Inferior parietal cortex (tissue), 1 donor: ENCODE measurements around the gene GRID2.

Experiments used
- DNase-seq: peaks from one replicate; pipeline ENCODE4 v3.0.0-alpha.2; 2016; ENCODE audit errors: extremely low spot score

Gene GRID2

DNA sequence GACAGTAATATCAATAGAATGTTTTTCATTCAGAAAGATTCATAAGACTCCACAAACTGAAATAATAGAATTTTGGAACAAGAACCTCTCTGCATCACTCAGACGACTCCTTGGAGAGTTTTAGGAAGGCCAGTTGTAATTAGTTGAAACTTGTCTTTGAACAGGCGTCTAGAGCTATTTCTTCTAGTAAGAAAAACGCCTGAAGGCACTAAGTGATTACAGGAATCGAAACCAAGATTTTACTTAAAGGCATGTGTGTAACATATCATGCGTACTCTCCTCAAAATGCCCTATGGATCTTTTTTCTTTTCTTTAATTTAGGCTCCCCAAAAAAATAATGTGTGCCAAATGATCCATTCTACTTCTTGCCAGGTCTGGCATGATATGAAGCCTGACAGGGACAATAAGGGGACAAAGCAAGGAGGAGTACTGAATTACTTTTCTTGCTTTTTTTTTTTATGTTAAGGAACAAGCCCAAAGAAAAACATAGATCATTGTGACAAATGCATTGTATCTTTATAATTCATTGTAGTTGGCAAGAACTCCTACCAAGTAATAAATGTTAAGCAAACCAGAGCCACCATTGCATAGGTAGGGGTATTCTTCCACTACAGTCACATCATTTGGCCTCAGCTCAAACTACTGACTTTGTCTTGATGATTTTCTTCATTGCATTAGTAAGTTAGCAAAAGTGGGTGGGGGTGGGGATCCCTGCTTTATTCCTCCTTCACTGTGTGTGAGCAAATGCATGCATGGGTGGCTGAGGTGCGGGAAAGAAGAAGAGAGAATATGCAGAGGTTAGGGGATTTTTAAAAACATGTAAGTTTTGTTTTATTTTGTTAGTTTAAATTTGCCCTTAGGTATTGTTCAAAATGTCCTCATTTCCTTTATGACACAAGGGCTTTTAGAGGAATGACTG, 1444.9 kb downstream of the GRID2 start:
- no peak for DNase-seq

DNA sequence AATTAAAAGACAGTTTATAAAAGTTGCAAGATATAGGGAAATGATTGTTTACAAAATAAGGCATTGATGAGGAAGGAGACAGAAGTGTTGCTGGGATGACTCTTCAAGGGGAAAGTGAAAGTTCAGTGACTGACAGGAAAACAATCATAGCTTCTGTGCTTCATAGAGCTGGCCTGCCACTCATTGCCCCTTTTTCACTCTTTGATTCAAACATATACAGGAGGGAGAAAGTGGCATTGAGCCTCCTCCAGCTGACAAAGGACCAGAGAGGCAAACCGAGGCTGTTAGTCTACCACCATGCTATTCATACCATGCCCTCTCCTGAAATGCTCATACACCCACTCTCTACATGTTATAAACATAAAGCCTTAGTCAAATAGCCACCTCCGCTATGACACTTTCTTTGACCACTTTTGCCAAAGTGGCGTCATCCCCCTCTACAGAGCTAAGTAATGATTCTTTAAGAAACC, 1445.6 kb downstream of the GRID2 start:
- DNase-seq = no peak

DNA sequence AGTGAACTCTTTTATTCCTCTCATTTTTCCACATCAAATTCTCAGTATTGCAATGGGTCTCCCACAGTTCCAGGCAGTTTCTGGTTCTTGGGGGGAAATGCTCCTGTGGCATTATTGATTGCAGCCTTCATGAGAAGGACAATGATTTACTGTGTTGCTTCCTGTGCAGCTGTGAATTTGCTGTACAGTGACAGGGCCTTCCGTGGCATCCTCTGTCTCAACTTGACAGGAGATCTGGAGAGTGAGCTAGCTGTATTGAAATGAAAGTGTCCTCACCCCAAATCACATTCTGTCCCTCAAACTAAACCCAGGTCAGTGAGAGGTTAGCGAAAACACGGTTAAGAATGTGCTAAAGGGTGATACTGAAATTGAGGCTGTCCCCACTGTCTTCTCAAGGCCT, 1447.6 kb downstream of the GRID2 start:
- no peak for DNase-seq

GRCh38 chr4:93756101-93756500, 1452.3 kb downstream of the GRID2 start:
- no peak for DNase-seq

DNA sequence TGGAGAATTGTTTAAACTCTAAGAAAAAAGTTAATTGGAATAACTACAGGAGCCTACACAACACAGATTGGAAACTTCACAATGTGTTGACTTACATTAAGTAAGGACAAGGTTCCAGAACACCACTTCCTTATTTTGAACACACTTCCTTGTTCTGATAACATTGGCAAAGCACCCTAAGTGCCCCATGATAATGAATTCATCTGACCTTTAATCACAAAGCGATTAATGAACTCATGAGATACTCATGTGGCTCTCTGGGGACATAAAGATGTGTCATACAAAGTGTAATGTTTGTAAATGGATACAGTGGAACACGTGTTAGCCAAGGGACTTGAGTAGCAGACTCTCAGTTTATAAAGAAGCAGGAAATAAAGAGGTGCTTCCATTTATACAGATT, 1455.7 kb downstream of the GRID2 start:
- no peak for DNase-seq

DNA sequence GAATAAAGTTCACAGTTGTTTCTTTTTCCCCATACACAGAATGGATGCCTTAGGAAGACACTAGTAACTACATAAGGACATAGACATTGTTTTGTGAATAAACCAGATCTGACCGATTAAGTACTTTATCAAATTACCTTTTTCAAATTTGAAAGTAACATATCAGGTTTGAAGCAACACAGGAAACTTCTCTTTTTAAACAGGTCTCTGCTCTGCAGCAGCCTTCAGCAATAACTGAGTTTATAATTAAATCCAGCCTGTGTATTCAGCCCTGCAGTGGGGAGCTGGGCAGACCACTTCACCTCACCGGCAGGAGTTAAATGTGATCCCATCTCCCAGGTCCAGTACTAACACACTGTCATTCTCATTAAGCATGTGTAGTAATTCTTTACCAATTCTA, 1456.5 kb downstream of the GRID2 start:
- DNase-seq = no peak

- DNase-seq = no peak
Observed at GRCh38 chr4:93761286-93761685, 1457.5 kb downstream of the GRID2 start.

GRCh38 chr4:93764639-93765246, 1461.0 kb downstream of the GRID2 start:
- DNase-seq = peak; percentile 86

DNA sequence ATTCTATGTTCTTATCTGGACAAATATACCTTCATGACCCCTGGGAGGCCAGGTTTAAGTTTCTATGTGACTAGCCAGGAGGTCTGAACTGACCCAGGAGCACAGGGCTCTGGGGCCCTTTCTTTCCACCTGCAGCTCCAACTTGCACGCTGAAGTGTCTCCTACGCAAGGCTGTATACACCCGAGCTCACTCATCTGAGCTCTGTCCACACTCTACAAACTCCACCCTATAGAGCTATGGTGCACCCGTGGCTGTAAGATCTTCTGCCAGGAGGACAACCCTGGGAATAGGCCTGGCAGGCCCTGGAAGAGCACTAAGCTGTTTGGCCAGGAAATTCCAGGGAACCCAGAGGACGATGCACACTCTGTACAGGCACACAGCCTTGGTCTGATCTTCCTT, 1464.2 kb downstream of the GRID2 start:
- no peak for DNase-seq

DNA sequence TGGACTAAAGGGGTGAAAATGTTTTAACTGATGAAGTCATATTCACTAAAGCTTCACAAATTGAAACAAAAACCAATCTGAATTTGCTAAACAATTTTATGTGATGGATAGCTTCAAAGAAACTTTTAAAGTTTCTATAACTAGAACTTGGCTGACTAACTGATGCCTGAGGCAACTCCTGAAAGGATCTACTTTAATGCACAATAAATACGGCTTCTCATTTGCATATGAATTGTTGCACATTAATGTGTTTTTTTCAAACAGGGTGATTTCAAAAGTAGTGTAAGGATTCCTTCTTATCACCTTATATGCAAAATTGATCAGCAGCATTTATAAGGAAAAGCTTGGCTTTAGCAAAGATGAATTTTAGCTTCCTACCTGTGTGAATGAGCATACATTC, 1466.4 kb downstream of the GRID2 start:
- no peak for DNase-seq

DNA sequence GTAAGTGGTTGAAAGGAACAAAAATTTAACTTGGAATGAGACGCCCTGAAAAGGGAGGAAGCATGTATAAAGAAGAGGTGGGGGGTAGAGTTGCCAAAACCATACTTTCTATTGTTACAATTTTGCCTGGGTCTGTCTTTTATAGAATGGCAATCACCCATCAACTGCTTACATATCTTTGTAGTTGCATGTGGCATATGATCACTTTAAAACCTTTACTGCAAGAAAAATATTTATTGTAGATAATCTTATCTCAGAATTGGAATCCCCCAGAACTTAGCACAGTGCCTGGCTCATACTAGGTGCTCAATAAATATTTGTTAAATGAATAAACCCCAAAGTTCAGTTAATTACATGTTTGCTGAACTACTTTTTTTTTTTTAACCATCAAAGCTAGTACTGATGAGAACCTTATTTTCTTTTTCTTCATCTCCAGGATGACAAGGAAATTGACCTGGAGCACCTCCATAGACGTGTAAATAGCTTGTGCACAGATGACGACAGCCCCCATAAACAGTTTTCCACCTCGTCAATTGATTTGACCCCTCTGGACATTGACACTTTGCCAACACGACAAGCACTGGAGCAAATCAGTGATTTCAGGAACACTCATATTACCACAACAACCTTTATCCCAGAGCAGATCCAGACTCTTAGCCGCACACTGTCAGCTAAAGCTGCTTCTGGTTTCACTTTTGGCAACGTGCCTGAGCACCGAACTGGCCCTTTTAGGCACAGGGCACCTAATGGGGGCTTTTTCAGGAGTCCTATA, 1468.1 kb downstream of the GRID2 start:
- DNase-seq = no peak

DNA sequence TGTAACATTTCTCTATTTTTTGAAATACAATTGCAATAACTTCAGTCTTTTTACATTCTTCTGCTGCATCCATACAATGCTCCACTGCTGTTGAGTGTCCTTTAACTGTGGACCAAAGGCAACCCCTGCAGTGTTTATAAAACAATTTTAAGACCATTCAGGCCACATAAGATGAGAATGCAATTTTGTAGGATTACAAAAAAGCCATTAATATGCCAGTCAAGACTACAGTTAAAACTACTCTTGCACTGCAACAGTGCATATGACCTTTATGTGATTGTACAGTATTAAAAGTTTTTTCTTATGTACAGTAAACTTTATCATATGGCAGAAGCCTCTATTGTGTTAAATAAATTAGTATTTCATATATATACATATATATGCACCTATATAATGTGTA, 1469.1 kb downstream of the GRID2 start:
- DNase-seq = no peak

DNA sequence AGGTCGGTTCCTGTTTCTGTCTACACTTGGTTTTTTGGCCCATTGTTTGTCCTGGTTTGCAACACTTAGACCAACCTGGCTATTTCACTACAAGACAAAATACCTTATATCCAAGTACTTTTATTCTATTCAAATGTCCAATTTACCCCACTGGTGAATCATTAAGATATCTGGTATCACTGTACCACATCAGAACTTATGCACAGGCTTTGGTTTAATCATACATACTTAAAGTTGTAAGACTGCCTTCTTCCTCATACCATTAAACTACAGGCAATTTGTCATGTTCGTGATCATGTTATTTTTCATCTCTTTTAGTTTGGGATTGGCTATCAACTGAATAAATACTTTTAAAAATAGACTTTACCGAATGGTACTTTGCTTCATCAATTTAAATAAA, 1471.8 kb downstream of the GRID2 start:
- no peak for DNase-seq

- no peak for DNase-seq
Observed at GRCh38 chr4:93776386-93777080, 1472.8 kb downstream of the GRID2 start.

DNA sequence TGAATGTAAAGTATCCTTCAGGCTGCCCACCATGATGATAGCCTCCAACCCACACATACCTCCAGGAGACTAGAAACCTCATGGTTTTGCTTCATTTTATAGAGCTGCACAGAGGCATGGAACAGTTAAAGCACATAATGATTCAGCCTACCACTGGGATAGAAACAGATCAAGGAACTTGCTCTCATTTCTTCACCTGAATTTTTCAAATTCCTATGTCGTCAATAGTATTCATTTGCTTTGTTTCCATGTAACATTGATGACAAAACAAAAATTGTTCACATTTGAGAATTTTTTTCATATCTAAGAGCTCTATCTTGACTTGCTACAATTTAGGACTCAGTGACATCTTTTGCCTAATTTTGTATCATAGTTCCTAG, 1473.3 kb downstream of the GRID2 start:
- DNase-seq = no peak

DNA sequence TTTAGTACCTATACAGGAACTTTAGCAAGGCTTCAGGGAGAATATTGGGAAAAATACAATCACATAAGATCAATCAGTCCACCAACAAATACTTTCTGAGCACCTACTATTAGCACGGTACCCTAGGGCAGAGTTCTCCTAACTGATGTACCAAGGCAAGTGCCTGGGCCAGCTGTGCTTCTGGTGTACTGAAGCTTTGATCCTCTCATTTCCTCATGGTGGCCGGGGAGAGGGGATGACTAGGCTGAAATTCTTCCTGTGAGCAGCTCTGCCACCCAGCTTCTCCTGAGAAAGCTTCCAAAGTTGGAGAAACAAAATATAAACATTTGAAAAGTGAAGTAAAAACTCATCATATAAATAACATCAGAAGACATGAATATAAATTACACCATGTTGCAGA, 1475.5 kb downstream of the GRID2 start:
- DNase-seq = no peak

- no peak for DNase-seq
Observed at GRCh38 chr4:93780080-93780479, 1476.3 kb downstream of the GRID2 start.

DNA sequence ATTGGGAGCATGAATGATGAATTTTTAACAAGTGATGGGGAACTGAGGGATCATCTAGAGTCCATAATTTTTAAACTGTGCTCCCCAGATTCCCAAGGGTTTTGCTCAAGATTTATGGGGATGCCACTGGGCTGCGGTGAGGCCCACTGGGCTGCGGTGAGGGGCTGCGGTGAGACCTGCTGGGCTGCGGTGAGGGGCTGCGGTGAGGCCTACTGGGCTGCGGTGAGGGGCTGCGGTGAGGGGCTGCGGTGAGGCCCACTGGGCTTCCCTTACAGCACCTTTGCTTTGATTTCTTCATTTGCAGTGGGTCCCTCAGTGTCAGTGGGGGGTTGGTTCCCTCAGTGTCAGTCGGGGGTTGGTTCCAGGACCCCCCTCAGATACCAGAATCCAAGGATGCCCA, 1477.4 kb downstream of the GRID2 start:
- no peak for DNase-seq

GRCh38 chr4:93786149-93786548, 1482.4 kb downstream of the GRID2 start:
- DNase-seq = no peak

DNA sequence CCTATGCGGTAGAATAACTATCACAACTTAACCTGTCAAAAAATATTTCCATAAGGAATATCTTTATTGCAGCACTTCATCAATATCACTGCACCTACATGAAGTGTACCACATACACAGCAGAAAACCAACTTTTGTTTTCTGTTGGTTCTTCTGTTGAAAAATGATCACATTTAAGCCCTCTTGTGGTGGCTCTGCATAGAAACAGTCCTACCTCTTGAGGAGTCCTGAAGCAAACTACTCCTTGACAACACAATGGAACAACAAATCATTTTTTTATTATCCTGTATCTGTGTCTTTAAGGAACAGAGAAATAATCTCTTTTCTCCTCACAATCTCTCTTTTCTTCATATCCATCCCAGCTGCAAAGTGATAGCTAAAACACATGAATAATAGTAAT, 1484.9 kb downstream of the GRID2 start:
- no peak for DNase-seq

DNA sequence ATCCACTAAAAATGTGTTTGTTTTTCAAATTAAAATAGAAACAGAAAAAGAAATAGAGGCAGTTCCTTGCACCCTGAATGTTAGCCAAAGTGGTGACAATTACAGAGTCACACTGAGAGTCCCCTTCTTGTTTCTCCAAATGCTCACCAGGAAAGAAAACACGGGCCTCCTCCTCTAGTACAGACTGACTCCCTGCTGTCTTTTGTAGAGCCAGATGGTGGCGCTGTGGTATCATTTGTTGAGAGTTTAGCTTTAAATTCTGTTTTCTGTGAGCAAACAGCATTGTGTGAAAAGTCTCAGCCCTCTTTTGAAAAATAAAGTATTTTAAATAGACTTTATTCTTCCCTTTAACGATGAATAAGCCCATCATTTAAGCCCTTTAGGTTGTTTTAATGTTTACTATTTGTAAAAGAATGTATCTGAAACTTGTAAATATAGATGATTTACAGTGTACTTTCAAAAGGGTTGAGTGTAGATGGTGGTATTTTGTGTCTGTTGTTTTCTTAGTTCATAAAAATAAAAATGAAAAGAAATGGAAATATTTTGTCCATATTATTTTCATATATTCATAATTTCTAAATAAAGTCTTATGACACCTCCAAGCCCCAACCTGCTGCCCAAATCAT, 1487.9 kb downstream of the GRID2 start:
- DNase-seq = peak; percentile 89
